Measurements from ENCODE around the gene LRBA. TPM values are rescaled to one million over a fixed set of nuclear protein-coding genes. Genes with fewer than 3 reads are reported as not detected.

LRBA gene
- total RNA-seq, 1 donor from 2014 or later: 26.4 TPM

- Mint-ChIP-seq H3K4me1 (ENCODE audit: low read depth, unreplicated experiment) (peaks cover 2% of the 10 kb centered on the region), H3K36me3 (ENCODE audit: unreplicated experiment) (no peaks in the 10 kb centered on the region), H3K4me3 (ENCODE audit: unreplicated experiment) (no peak overlapping the region), H3K9me3 (ENCODE audit: unreplicated experiment) (no peaks in the 10 kb centered on the region), H3K27ac (ENCODE audit: unreplicated experiment) (peak overlapping the region; percentile 24), H3K27me3 (ENCODE audit: unreplicated experiment) (no peaks in the 10 kb centered on the region)
- no peak for TF ChIP-seq CTCF (IDR thresholded peaks at IDR 0.05; ENCODE audit: partially characterized antibody, unreplicated experiment)
- DNase-seq: no peak
Observed at GRCh38 chr4:150852216-150852615, 162.9 kb downstream of the LRBA start.

DNA sequence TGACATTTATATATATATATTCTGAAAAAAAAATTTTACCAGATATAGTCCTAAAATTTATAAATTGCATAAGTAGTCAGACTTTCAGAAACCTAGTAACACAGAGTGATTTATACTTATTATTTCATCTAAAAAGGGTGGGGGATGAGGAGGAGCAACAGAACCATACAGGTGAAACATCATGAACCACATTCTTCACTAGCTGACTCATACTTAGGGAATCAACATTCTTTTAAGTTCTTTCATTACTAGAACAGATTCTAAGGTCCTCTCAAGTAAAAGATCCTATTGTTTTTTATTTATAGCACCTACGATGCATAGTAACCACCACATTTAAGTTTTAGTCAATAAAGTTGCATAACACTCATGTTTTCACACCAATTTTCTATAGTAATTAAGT, 166.1 kb downstream of the LRBA start:
- Mint-ChIP-seq H3K4me3 (ENCODE audit: unreplicated experiment) (no peak overlapping the region), H3K27me3 (ENCODE audit: unreplicated experiment) (no peaks in the 10 kb centered on the region), H3K9me3 (ENCODE audit: unreplicated experiment) (no peaks in the 10 kb centered on the region), H3K27ac (ENCODE audit: unreplicated experiment) (no peak overlapping the region), H3K4me1 (ENCODE audit: low read depth, unreplicated experiment) (no peaks in the 10 kb centered on the region), H3K36me3 (ENCODE audit: unreplicated experiment) (no peaks in the 10 kb centered on the region)
- TF ChIP-seq CTCF (IDR thresholded peaks at IDR 0.05; ENCODE audit: partially characterized antibody, unreplicated experiment): no peak
- DNase-seq: no peak

DNA sequence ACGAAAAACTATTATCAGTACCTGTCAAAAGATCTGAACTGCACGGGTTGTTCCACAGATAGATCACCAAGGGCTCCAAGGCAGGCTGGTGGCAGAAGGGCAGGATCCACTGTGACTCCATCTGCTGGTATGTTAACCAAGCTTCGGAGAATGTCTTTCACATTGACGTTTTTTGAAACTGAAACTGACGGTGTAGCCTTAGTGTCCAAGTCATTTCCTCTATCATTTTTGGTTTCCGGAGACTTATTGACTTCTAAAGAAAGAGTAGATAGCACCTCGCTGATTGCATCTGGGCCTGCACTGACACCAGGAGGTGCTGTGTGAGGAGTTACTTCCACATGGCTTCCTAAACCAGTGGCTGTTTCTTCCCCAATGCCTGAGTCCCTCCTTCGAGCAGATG, 186.9 kb downstream of the LRBA start:
- H3K9me3 Mint-ChIP-seq (ENCODE audit: unreplicated experiment): no peaks in the 10 kb centered on the region
- H3K36me3 Mint-ChIP-seq (ENCODE audit: unreplicated experiment): no peaks in the 10 kb centered on the region
- TF ChIP-seq CTCF (IDR thresholded peaks at IDR 0.05; ENCODE audit: partially characterized antibody, unreplicated experiment): no peak
- no peak for DNase-seq
- no peaks in the 10 kb centered on the region for H3K4me1 Mint-ChIP-seq (ENCODE audit: low read depth, unreplicated experiment)
- H3K27ac Mint-ChIP-seq (ENCODE audit: unreplicated experiment): no peak overlapping the region
- no peaks in the 10 kb centered on the region for H3K27me3 Mint-ChIP-seq (ENCODE audit: unreplicated experiment)
- H3K4me3 Mint-ChIP-seq (ENCODE audit: unreplicated experiment): no peak overlapping the region

GRCh38 chr4:150827226-150827625, 187.9 kb downstream of the LRBA start:
- H3K36me3 Mint-ChIP-seq (ENCODE audit: unreplicated experiment): no peaks in the 10 kb centered on the region
- no peaks in the 10 kb centered on the region for H3K4me1 Mint-ChIP-seq (ENCODE audit: low read depth, unreplicated experiment)
- no peaks in the 10 kb centered on the region for H3K9me3 Mint-ChIP-seq (ENCODE audit: unreplicated experiment)
- DNase-seq: no peak
- TF ChIP-seq CTCF (IDR thresholded peaks at IDR 0.05; ENCODE audit: partially characterized antibody, unreplicated experiment): no peak
- no peaks in the 10 kb centered on the region for H3K27me3 Mint-ChIP-seq (ENCODE audit: unreplicated experiment)
- H3K4me3 Mint-ChIP-seq (ENCODE audit: unreplicated experiment): no peak overlapping the region
- H3K27ac Mint-ChIP-seq (ENCODE audit: unreplicated experiment): no peak overlapping the region

- H3K27me3 Mint-ChIP-seq (ENCODE audit: unreplicated experiment): no peaks in the 10 kb centered on the region
- no peaks in the 10 kb centered on the region for H3K36me3 Mint-ChIP-seq (ENCODE audit: unreplicated experiment)
- no peak for DNase-seq
- no peak overlapping the region for H3K4me3 Mint-ChIP-seq (ENCODE audit: unreplicated experiment)
- no peak for TF ChIP-seq CTCF (IDR thresholded peaks at IDR 0.05; ENCODE audit: partially characterized antibody, unreplicated experiment)
- no peaks in the 10 kb centered on the region for H3K4me1 Mint-ChIP-seq (ENCODE audit: low read depth, unreplicated experiment)
- no peaks in the 10 kb centered on the region for H3K9me3 Mint-ChIP-seq (ENCODE audit: unreplicated experiment)
- no peak overlapping the region for H3K27ac Mint-ChIP-seq (ENCODE audit: unreplicated experiment)
Observed at GRCh38 chr4:150826306-150826705, 188.8 kb downstream of the LRBA start.

Data from glutamatergic neuron (in vitro differentiated cells).